GM12892 (cell line): ENCODE measurements around the gene TMEM18.

ENCODE experiments used
- POLR2A ChIP-seq: IDR thresholded peaks from 2 replicates; pipeline ENCODE4 v1.6.1; 2011; ENCODE audit warnings: low read depth, low read length, control low read depth
- POLR2AphosphoS5 ChIP-seq: IDR thresholded peaks from 2 replicates; pipeline ENCODE4 v1.6.1; 2011; ENCODE audit warnings: low read depth, low read length, control low read depth
- TAF1 ChIP-seq: IDR thresholded peaks from 2 replicates; pipeline ENCODE4 v1.6.1; 2011; ENCODE audit warnings: low read depth, mild to moderate bottlenecking, control low read depth, low read length, borderline replicate concordance

GRCh38 chr2:693606-694005 lies 16.4 kb upstream of the TMEM18 start:
- TF ChIP-seq POLR2AphosphoS5: no peak
- no peak for TF ChIP-seq POLR2A
- TF ChIP-seq TAF1: no peak
